Measurements from ENCODE around the gene TOMM20.

DNA sequence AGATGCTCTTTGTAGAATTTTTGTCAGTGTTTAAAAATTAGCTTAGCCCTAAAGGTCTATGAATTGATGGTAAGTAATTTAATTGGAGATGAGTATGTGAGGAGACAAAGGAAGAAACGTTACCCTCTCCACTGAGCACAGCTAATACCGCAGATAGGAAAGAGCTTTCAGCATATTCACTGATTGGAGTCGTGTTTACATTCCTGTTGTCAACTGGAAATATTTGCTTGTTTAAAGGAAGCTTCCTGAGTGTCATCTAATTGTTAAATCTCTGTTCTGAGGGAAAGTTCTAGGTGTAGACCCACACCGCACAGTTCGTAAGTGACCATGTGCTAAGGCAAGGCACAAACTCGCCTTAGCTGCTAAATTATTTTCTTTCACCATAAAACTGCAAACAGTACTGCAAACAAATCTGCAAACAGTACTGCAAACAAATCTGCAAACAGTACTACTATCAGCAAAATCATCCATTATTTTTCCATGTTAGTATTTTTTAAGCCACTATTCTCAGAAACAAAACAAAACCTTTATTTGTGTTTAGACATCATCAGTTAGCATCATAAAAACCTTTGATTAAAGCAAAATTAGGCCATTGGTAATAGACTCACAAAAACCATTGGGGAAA is 32.6 kb downstream of the TOMM20 start:
- TF ChIP-seq, protein P1, sequence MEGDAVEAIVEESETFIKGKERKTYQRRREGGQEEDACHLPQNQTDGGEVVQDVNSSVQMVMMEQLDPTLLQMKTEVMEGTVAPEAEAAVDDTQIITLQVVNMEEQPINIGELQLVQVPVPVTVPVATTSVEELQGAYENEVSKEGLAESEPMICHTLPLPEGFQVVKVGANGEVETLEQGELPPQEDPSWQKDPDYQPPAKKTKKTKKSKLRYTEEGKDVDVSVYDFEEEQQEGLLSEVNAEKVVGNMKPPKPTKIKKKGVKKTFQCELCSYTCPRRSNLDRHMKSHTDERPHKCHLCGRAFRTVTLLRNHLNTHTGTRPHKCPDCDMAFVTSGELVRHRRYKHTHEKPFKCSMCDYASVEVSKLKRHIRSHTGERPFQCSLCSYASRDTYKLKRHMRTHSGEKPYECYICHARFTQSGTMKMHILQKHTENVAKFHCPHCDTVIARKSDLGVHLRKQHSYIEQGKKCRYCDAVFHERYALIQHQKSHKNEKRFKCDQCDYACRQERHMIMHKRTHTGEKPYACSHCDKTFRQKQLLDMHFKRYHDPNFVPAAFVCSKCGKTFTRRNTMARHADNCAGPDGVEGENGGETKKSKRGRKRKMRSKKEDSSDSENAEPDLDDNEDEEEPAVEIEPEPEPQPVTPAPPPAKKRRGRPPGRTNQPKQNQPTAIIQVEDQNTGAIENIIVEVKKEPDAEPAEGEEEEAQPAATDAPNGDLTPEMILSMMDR (IDR thresholded peaks at IDR 0.05; ENCODE audit: low read depth, low read length, poor library complexity, severe bottlenecking): no peak
- TF ChIP-seq EZH2phosphoT487 (IDR thresholded peaks at IDR 0.05; ENCODE audit: borderline replicate concordance, low read length): no peak

All from DOHH2 (cell line).